GM10847 (cell line): ENCODE measurements around the gene UNC13A.

Experiments used
- POLR2A ChIP-seq: IDR thresholded peaks from 2 replicates; pipeline ENCODE4 v1.6.1; 2011; ENCODE audit not compliant: insufficient read length; ENCODE audit errors: extremely low read depth

Gene UNC13A

DNA sequence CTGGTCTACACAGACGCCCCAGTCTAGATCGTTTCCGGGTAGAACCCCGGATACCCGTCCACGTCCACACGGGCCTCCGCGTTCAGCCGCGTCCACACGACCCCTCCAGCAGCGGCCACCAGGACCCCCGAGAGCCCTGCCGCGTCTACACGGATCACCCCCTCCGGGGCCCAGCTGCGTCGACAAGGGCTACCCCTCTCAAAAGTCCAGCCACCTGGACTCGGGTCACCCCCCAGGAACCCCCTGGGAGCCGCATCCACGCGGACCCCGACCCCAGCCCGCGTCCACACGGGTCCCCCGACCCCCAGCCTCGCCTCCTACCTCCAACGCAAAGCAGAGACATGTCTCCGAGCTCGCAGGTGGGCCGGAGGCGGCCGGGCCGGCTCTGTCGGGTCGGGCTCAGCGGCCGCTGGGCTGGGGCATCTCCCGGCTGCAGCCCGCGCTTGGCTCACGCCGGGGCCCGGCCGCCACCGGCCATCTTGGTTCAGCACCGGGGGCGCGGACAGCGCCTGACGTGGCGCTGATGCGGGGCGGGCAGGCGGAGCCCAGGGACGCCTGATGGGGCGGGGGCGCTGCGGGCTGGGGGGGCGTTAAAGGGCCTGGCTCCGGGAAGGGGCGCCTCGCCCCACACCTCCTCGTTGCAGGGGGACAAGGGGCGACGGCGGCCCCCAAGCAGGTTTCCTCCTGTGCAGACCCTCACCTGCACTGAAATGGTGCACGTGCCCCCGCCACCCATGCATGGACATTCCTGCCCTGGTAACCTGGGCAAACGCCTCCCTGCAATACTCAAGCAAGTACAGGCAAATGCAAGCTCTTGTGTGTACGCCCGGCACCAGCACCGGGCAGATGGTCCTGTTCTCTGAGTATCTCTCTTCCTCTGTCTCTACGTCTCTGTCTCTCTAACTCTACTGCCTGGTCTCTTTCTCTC is at the start of gene UNC13A:
TSS of gene UNC13A (minus strand) at position 498 of the 928 bp plus-strand sequence. CDS start at position 343, 155 bp downstream.
- no peak for TF ChIP-seq POLR2A

DNA sequence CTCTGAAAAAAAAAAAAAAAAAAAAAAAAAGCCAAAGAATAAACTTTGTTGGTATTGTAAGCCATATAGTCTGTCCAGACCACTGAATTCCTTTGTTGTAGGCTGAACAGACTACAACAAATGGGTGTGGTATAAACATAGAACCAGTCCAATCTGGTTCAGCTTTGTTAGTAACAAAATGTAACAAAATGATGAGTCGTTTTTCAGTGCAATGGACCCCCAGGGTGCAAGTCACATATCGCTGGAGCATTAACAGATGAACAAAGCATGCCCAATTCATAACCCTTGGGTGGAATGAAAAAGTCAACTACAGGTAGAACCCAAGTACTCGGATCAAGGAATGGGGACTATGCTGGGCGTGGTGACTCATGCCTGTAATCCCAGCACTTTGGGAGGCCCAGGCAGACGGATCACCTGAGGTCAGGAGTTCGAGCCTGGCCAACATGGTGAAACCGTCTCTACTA is 49.6 kb upstream of the UNC13A start:
- no peak for TF ChIP-seq POLR2A

DNA sequence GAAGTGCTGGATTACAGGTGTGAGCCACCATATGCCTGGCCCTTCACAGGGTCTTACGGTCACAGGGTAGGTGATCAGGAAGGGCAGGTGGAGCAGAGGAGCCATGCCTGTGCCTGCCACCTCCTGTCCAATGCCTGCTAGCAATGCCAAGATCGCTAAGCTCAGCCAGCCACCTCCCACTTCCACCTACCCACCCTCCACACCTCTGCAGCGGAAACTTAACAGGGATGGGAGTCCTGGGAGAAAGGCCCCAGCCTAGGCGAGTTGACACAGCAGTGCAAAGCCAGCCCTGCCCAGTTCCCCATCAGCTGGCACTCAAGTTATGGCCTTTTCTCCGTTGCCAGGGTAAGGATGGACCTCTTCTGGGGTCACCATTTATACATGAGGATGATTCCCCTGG is 47.3 kb upstream of the UNC13A start:
- TF ChIP-seq POLR2A, result no peak

DNA sequence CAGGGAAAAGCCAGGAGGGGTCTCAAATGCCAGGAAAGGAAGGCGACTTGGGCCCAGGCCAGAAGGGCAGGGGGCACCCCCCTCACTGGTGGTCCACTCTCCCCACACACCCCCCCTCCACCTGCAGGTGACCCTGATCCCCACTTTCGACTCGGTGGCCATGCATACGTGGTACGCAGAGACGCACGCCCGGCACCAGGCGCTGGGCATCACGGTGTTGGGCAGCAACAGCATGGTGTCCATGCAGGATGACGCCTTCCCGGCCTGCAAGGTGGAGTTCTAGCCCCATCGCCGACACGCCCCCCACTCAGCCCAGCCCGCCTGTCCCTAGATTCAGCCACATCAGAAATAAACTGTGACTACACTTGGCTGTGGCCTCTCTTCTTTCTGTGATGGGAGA is 46.0 kb upstream of the UNC13A start:
- no peak for TF ChIP-seq POLR2A

DNA sequence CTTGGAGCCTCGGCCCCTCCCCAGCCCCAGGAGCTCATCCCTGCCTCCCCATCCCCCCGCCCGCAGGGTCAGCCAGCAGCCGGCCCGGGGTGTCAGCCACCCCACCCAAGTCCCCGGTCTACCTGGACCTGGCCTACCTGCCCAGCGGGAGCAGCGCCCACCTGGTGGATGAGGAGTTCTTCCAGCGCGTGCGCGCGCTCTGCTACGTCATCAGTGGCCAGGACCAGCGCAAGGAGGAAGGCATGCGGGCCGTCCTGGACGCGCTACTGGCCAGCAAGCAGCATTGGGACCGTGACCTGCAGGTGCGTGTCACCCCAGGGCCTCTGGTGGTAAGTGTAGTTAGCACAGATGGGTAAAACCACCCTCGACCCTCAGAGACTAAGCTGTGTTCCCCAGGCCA is 45.0 kb upstream of the UNC13A start:
- TF ChIP-seq POLR2A, result no peak

DNA sequence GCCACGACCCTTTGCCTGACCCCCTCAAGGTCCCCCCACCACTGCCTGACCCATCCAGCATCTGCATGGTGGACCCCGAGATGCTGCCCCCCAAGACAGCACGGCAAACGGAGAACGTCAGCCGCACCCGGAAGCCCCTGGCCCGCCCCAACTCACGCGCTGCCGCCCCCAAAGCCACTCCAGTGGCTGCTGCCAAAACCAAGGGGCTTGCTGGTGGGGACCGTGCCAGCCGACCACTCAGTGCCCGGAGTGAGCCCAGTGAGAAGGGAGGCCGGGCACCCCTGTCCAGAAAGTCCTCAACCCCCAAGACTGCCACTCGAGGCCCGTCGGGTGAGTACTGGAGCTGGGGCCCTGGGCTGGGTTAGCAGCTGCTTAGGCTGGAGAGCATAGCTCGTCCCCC is 39.7 kb upstream of the UNC13A start:
- no peak for TF ChIP-seq POLR2A

DNA sequence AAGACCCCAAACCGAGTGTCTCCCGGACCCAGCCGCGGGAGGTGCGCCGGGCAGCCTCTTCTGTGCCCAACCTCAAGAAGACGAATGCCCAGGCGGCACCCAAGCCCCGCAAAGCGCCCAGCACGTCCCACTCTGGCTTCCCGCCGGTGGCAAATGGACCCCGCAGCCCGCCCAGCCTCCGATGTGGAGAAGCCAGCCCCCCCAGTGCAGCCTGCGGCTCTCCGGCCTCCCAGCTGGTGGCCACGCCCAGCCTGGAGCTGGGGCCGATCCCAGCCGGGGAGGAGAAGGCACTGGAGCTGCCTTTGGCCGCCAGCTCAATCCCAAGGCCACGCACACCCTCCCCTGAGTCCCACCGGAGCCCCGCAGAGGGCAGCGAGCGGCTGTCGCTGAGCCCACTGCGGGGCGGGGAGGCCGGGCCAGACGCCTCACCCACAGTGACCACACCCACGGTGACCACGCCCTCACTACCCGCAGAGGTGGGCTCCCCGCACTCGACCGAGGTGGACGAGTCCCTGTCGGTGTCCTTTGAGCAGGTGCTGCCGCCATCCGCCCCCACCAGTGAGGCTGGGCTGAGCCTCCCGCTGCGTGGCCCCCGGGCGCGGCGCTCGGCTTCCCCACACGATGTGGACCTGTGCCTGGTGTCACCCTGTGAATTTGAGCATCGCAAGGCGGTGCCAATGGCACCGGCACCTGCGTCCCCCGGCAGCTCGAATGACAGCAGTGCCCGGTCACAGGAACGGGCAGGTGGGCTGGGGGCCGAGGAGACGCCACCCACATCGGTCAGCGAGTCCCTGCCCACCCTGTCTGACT is 39.0 kb upstream of the UNC13A start:
- no peak for TF ChIP-seq POLR2A

DNA sequence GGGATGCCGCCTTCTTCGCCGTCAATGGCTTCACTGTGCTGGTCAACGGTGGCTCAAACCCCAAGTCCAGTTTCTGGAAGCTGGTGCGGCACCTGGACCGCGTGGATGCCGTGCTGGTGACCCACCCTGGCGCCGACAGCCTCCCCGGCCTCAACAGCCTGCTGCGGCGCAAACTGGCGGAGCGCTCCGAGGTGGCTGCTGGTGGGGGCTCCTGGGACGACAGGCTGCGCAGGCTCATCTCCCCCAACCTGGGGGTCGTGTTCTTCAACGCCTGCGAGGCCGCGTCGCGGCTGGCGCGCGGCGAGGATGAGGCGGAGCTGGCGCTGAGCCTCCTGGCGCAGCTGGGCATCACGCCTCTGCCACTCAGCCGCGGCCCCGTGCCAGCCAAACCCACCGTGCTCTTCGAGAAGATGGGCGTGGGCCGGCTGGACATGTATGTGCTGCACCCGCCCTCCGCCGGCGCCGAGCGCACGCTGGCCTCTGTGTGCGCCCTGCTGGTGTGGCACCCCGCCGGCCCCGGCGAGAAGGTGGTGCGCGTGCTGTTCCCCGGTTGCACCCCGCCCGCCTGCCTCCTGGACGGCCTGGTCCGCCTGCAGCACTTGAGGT is 38.1 kb upstream of the UNC13A start:
- TF ChIP-seq POLR2A, result no peak

DNA sequence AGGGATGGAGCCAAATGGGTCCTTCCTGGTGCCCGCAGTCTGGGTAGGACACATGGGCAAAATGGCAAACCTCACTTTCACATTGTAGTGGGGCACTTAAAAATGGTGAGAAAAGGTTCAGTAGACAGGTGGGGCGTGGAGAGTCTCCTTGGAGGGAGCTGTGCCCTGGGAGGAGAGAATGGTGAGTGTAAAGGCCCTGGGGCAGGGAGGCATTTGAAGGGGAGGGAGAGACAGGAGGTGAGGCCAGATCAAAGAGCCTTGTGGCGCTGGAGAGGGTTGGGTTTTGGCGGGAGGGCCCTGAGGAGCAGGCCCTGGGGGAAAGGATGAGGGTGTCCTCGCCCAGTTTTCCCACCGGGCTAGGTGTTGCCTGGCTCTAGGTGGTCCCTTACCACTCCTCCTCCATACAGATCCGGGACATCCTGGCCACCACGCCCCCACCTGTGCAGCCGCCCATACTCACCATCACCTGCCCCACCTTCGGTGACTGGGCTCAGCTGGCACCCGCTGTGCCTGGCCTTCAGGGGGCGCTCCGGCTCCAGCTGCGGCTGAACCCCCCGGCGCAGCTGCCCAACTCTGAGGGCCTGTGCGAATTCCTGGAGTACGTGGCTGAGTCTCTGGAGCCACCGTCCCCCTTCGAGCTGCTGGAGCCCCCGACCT is 37.4 kb upstream of the UNC13A start:
- no peak for TF ChIP-seq POLR2A

DNA sequence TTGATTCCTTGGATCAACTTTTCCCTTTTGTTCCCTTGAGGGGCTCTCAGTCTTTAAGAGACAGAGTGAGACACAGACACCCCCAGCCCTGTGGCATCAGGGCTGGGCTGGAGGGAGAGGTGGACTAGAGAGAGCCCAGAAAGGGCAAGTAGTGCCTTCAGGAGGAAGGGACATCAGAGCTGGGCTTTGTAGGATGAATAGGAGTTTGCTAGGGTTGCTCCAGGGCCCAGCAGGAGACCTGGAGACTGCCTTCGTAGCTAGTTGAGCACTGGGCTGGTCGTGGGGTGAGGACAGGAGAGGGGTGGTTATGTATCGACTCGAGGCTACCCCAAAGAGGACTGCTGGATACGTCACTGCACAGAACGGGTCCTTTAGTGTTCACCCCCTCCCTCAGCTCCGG is 36.5 kb upstream of the UNC13A start:
- TF ChIP-seq POLR2A, result no peak

DNA sequence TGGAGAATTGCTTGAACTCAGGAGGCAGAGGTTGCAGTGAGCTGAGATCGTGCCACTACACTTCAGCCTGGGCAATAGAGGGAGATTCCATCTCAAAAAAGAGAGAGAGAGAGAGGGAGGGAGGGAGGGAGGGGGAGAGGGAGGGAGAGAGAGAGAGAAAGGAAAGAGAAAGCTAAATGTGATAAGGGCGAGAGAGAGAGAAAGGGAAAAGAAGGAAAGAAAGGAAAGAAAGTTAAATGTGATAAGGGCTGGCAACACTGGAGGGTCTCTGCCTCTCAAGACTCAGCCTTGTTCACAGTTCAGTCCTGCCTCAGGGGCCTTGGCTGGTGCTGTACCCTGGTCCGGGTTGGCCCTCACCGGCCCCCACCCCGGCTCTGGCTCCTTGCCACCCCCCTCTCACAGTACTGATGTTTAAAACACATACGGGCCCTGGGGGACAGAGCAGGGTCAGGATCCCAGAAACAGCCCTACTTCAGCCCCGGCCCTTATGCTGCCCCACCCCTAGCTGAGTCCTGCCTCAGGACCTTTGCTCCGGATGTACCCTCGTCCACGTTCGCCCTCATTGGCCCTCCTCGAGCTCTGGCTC is 34.6 kb upstream of the UNC13A start:
- TF ChIP-seq POLR2A, result no peak

DNA sequence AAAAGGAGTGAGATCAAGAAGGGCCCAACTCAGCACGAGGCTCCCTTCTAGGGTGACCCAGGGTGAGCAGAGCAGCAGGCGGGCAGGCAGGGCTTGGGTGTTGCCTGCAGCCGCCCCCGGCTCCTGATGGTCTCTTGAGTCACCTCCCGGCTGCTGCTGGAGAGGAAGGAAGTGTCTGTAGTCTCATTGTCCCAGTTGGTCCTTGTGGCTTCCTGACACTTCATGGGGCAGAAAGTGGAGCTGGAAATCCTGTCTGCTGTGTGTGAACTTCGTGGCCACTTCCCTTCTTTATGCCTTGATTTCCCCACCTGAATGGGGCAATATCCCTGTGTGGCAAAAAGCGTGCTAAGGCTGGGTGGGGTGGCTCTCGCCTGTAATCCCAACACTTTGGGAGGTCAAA is 33.7 kb upstream of the UNC13A start:
- no peak for TF ChIP-seq POLR2A

DNA sequence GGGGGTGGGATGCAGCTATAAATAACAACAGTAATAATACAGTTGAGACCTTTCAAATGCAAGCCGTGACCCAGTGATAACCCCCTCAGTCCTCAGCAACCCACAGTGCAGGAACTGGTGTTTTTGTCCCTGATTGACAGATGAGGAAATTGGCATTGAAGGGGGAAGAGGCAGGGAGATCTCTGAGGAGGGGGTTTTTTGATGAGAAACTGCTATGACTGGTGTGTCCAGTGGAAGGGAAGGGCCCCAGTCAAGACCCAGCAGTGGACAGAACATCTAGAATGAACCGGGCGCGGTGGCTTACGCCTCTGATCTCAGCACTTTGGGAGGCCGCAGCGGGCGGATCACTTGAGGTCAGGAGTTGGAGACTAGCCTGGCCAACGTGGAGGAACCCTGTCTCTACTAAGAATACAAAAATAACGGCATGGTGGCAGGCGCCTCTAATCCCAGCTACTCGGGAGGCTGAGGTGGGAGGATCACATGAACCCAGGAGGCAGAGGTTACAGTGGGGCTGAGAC is 33.0 kb upstream of the UNC13A start:
- TF ChIP-seq POLR2A, result no peak

DNA sequence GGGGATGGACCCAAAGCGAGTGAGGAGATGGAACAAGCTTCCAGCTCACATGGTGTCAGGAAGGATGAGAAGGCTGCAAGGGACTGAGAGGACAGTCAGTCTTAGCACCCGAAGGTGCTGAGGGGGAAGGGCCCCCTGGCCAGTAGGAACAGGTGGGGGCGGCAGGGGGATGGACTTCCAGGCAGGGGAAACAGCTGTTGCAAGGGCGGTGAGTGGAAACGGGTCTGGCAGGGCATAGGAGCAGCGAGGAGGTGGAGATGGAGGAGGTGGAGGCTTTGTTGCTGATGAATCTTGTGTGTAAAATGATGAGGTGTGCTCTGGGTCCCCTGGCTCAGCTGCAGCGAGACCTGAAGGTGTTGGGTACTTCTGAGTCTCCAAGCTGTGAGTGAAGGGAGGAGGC is 32.3 kb upstream of the UNC13A start:
- no peak for TF ChIP-seq POLR2A
